ENCODE results near the gene FAM114A2. TPM values are rescaled to one million over a fixed set of nuclear protein-coding genes. Genes with fewer than 3 reads are reported as not detected.
"Not testable (repeated sequence)": the region's sequence is repeated elsewhere in the genome, so short reads cannot be mapped to it uniquely, and the experiment has no call there.

The FAM114A2 gene
- total and polyA plus RNA-seq, 4 experiments from 2014 or later, result 18.2 to 45.5 (median 29.8) TPM

- DNase-seq, result no peak
- Mint-ChIP-seq H3K9me3 (no peaks in the 10 kb centered on the region), H3K4me3 (no peak overlapping the region), H3K27me3 (no peaks in the 10 kb centered on the region), H3K27ac (no peak overlapping the region), H3K36me3 (no peaks in the 10 kb centered on the region), H3K4me1 (peaks cover 3 to 23% (median 7%) of the 10 kb centered on the region in 4 donors)
- Histone ChIP-seq H3K4me1 (ENCODE audit: insufficient read depth, low read length) (peaks cover 18% of the 10 kb centered on the region), H3K27ac (ENCODE audit: low read depth, low read length) (no peak overlapping the region), H3K4me3 (ENCODE audit: low read length in 2 of 2) (no peak overlapping the region), H3K36me3 (ENCODE audit: insufficient read depth, low read length) (no peaks in the 10 kb centered on the region), H3K9me3 (ENCODE audit: control insufficient read depth in 1 of 2, low read length in 2 of 2) (no peaks in the 10 kb centered on the region), H3K27me3 (ENCODE audit: insufficient read depth, low read length) (no peaks in the 10 kb centered on the region)
- POLR2A ChIA-PET (ENCODE audit: partially characterized antibody), result no interaction called here
- CTCF ChIA-PET (ENCODE audit: partially characterized antibody), result interaction anchor here (0.9 to 11.7 kb wide), 2 partner anchors 100 to 328 kb away, joined by 3 to 220 read pairs; no protein-coding TSS in a partner anchor
- intact Hi-C loops (cut with micrococcal nuclease), result no loop called here
These were observed 39.6 kb upstream of the FAM114A2 start for GRCh38 chr5:154078272-154078671.

GRCh38 chr5:154077696-154078095 lies 39.0 kb upstream of the FAM114A2 start:
- intact Hi-C loops (cut with micrococcal nuclease), result no loop called here
- Histone ChIP-seq H3K27me3 (ENCODE audit: insufficient read depth, low read length) (no peaks in the 10 kb centered on the region), H3K4me1 (ENCODE audit: insufficient read depth, low read length) (peaks cover 18% of the 10 kb centered on the region), H3K9me3 (ENCODE audit: control insufficient read depth in 1 of 2, low read length in 2 of 2) (no peaks in the 10 kb centered on the region), H3K27ac (ENCODE audit: low read depth, low read length) (no peak overlapping the region), H3K4me3 (ENCODE audit: low read length in 2 of 2) (no peak overlapping the region), H3K36me3 (ENCODE audit: insufficient read depth, low read length) (no peaks in the 10 kb centered on the region)
- Mint-ChIP-seq H3K4me3 (no peak overlapping the region), H3K27me3 (no peaks in the 10 kb centered on the region), H3K36me3 (no peaks in the 10 kb centered on the region), H3K27ac (no peak overlapping the region), H3K9me3 (no peaks in the 10 kb centered on the region), H3K4me1 (peaks cover 3 to 25% (median 8%) of the 10 kb centered on the region in 4 donors)
- DNase-seq, result no peak
- ChIA-PET CTCF (ENCODE audit: partially characterized antibody) (interaction anchor here (0.9 to 11.7 kb wide), 2 partner anchors 101 to 329 kb away, joined by 3 to 220 read pairs; no protein-coding TSS in a partner anchor), POLR2A (ENCODE audit: partially characterized antibody) (no interaction called here)

- CTCF ChIA-PET (ENCODE audit: partially characterized antibody), result interaction anchor here (0.8 to 11.7 kb wide), 6 partner anchors 9 to 330 kb away, joined by 3 to 220 read pairs (median 8); no protein-coding TSS in a partner anchor
These were observed 37.7 kb upstream of the FAM114A2 start for GRCh38 chr5:154076240-154076922.

GRCh38 chr5:154072414-154073171 lies 33.9 kb upstream of the FAM114A2 start:
- Histone ChIP-seq H3K4me3 (ENCODE audit: low read length in 2 of 2) (no peak overlapping the region), H3K9me3 (ENCODE audit: control insufficient read depth in 1 of 2, low read length in 2 of 2) (no peaks in the 10 kb centered on the region), H3K36me3 (ENCODE audit: insufficient read depth, low read length) (no peaks in the 10 kb centered on the region), H3K27me3 (ENCODE audit: insufficient read depth, low read length) (no peaks in the 10 kb centered on the region), H3K4me1 (ENCODE audit: insufficient read depth, low read length) (peaks cover 23% of the 10 kb centered on the region), H3K27ac (ENCODE audit: low read depth, low read length) (no peak overlapping the region)
- no peaks in the 10 kb centered on the region for H3K36me3 Mint-ChIP-seq
- no peaks in the 10 kb centered on the region for H3K9me3 Mint-ChIP-seq
- H3K4me1 Mint-ChIP-seq, result peaks cover 5 to 35% (median 14%) of the 10 kb centered on the region in 4 donors
- H3K27ac Mint-ChIP-seq, result peak overlapping the region in 6 of 7 donors; percentile 1 to 89 (median 46)
- peak; percentile 75 to 78 (median 76) for DNase-seq
- intact Hi-C loops (cut with micrococcal nuclease), result loop anchor here (1.0 to 5.0 kb wide), 5 partner anchors 108 to 568 kb away; no protein-coding TSS in a partner anchor
- peaks cover 0 to 2% of the 10 kb centered on the region in 2 donors for H3K27me3 Mint-ChIP-seq
- CTCF ChIA-PET (ENCODE audit: partially characterized antibody), result interaction anchor here (0.6 to 11.7 kb wide), 73 partner anchors 9 to 567 kb away, joined by 3 to 220 read pairs (median 4); partner anchors contain the start of genes FAM114A2, GALNT10 and MFAP3
- POLR2A ChIA-PET (ENCODE audit: partially characterized antibody), result interaction anchor here (0.8 to 1.6 kb wide), 7 partner anchors 34 to 376 kb away, joined by 3 to 14 read pairs (median 5); partner anchors contain the start of genes FAM114A2, GALNT10 and MFAP3
- peak overlapping the region in 1 of 8 donors; percentile 21 for H3K4me3 Mint-ChIP-seq

More at GRCh38 chr5:154076240-154076922, 37.7 kb upstream of the FAM114A2 start:
- Histone ChIP-seq H3K27ac (ENCODE audit: low read depth, low read length) (no peak overlapping the region), H3K4me1 (ENCODE audit: insufficient read depth, low read length) (peaks cover 23% of the 10 kb centered on the region), H3K27me3 (ENCODE audit: insufficient read depth, low read length) (no peaks in the 10 kb centered on the region), H3K36me3 (ENCODE audit: insufficient read depth, low read length) (no peaks in the 10 kb centered on the region), H3K9me3 (ENCODE audit: control insufficient read depth in 1 of 2, low read length in 2 of 2) (no peaks in the 10 kb centered on the region), H3K4me3 (ENCODE audit: low read length in 2 of 2) (no peak overlapping the region)
- H3K36me3 Mint-ChIP-seq, result no peaks in the 10 kb centered on the region
- intact Hi-C loops (cut with micrococcal nuclease), result no loop called here
- H3K4me1 Mint-ChIP-seq, result peaks cover 5 to 35% (median 14%) of the 10 kb centered on the region in 4 donors
- no peaks in the 10 kb centered on the region for H3K27me3 Mint-ChIP-seq
- POLR2A ChIA-PET (ENCODE audit: partially characterized antibody), result interaction anchor here (0.6 to 2.1 kb wide), 3 partner anchors 13 to 114 kb away, joined by 3 to 11 read pairs (median 5); partner anchors contain the start of gene GALNT10
- H3K9me3 Mint-ChIP-seq, result no peaks in the 10 kb centered on the region
- no peak for DNase-seq
- peak overlapping the region in 6 of 7 donors; percentile 32 to 80 (median 55) for H3K27ac Mint-ChIP-seq
- H3K4me3 Mint-ChIP-seq, result peak overlapping the region in 1 of 8 donors; percentile 13

GRCh38 chr5:154071799-154072413 lies 33.2 kb upstream of the FAM114A2 start:
- Histone ChIP-seq H3K36me3 (ENCODE audit: insufficient read depth, low read length) (no peaks in the 10 kb centered on the region), H3K4me1 (ENCODE audit: insufficient read depth, low read length) (peaks cover 23% of the 10 kb centered on the region), H3K27ac (ENCODE audit: low read depth, low read length) (no peak overlapping the region), H3K4me3 (ENCODE audit: low read length in 2 of 2) (no peak overlapping the region), H3K9me3 (ENCODE audit: control insufficient read depth in 1 of 2, low read length in 2 of 2) (no peaks in the 10 kb centered on the region), H3K27me3 (ENCODE audit: insufficient read depth, low read length) (no peaks in the 10 kb centered on the region)
- POLR2A ChIA-PET (ENCODE audit: partially characterized antibody), result interaction anchor here (0.8 to 1.6 kb wide), 7 partner anchors 33 to 377 kb away, joined by 3 to 14 read pairs (median 5); partner anchors contain the start of genes FAM114A2, GALNT10 and MFAP3
- Mint-ChIP-seq H3K36me3 (no peaks in the 10 kb centered on the region), H3K27ac (peak overlapping the region in 5 of 7 donors; percentile 1 to 89 (median 72)), H3K4me3 (peak overlapping the region in 2 of 8 donors; percentile 21 to 24), H3K9me3 (no peaks in the 10 kb centered on the region), H3K4me1 (peaks cover 5 to 33% (median 13%) of the 10 kb centered on the region in 4 donors), H3K27me3 (peaks cover 0 to 2% of the 10 kb centered on the region in 2 donors)
- DNase-seq, result no peak
- CTCF ChIA-PET (ENCODE audit: partially characterized antibody), result interaction anchor here (0.6 to 11.7 kb wide), 71 partner anchors 9 to 568 kb away, joined by 3 to 220 read pairs (median 4); partner anchors contain the start of genes FAM114A2, GALNT10 and MFAP3
- intact Hi-C loops (cut with micrococcal nuclease), result loop anchor here (1.0 to 5.0 kb wide), 5 partner anchors 108 to 568 kb away; no protein-coding TSS in a partner anchor

GRCh38 chr5:154069854-154070253 lies 31.1 kb upstream of the FAM114A2 start:
- H3K27me3 Mint-ChIP-seq; H3K9me3 ChIP-seq (ENCODE audit: control insufficient read depth in 1 of 2, low read length in 2 of 2); H3K27ac Mint-ChIP-seq; H3K9me3 Mint-ChIP-seq; H3K36me3 ChIP-seq (ENCODE audit: insufficient read depth, low read length); DNase-seq; H3K4me3 ChIP-seq (ENCODE audit: low read length in 2 of 2); POLR2A ChIA-PET (ENCODE audit: partially characterized antibody); H3K36me3 Mint-ChIP-seq; H3K27me3 ChIP-seq (ENCODE audit: insufficient read depth, low read length); H3K4me3 Mint-ChIP-seq; H3K27ac ChIP-seq (ENCODE audit: low read depth, low read length); H3K4me1 ChIP-seq (ENCODE audit: insufficient read depth, low read length): not testable (repeated sequence)
- CTCF ChIA-PET (ENCODE audit: partially characterized antibody), result interaction anchor here (1.2 to 11.7 kb wide), 6 partner anchors 11 to 336 kb away, joined by 3 to 220 read pairs (median 4); no protein-coding TSS in a partner anchor
- H3K4me1 Mint-ChIP-seq, result peaks cover 3 to 20% (median 7%) of the 10 kb centered on the region in 4 donors
- intact Hi-C loops (cut with micrococcal nuclease), result loop anchor here (5.0 kb wide), 1 partner anchor 167 kb away; no protein-coding TSS in a partner anchor
